Stimulated activated naive CD8-positive, alpha-beta T cell treated with anti-CD3 and anti-CD28 coated beads, Interleukin-15, Interleukin-2, amounts not matched to agents 100 ng/mL and 50 ng/mL, for 24 hours (primary cell): Measurements from ENCODE around the gene ZHX3.

Experiments used
- H3K27ac Mint-ChIP-seq: one replicate; pipeline ENCODE4 v1.8.0; 2021; ENCODE audit warnings: mild to moderate bottlenecking, mixed read lengths
- H3K27me3 Mint-ChIP-seq: one replicate; pipeline ENCODE4 v1.8.0; 2021; ENCODE audit warnings: mixed read lengths
- H3K36me3 Mint-ChIP-seq: one replicate; pipeline ENCODE4 v1.8.0; 2021; ENCODE audit warnings: low read depth, mixed read lengths
- H3K4me1 Mint-ChIP-seq: one replicate; pipeline ENCODE4 v1.8.0; 2021; ENCODE audit warnings: low read depth, mixed read lengths
- H3K4me3 Mint-ChIP-seq: one replicate; pipeline ENCODE4 v1.8.0; 2021; ENCODE audit warnings: mild to moderate bottlenecking, mixed read lengths
- H3K9me3 Mint-ChIP-seq: one replicate; pipeline ENCODE4 v1.8.0; 2021; ENCODE audit warnings: mixed read lengths

Gene ZHX3

GRCh38 chr20:41358717-41359116 lies 41.2 kb upstream of the ZHX3 start:
- no peaks in the 10 kb centered on the region for H3K4me1 Mint-ChIP-seq
- no peak overlapping the region for H3K27ac Mint-ChIP-seq
- no peak overlapping the region for H3K4me3 Mint-ChIP-seq
- H3K27me3 Mint-ChIP-seq: no peaks in the 10 kb centered on the region
- no peaks in the 10 kb centered on the region for H3K9me3 Mint-ChIP-seq
- H3K36me3 Mint-ChIP-seq: no peaks in the 10 kb centered on the region

- Mint-ChIP-seq H3K9me3 (no peaks in the 10 kb centered on the region), H3K36me3 (no peaks in the 10 kb centered on the region), H3K27ac (no peak overlapping the region), H3K4me1 (no peaks in the 10 kb centered on the region), H3K27me3 (no peaks in the 10 kb centered on the region), H3K4me3 (no peak overlapping the region)
Observed at GRCh38 chr20:41358230-41358629, 40.7 kb upstream of the ZHX3 start.

GRCh38 chr20:41357424-41358163 lies 40.1 kb upstream of the ZHX3 start:
- Mint-ChIP-seq H3K36me3 (no peaks in the 10 kb centered on the region), H3K4me3 (no peak overlapping the region), H3K27ac (no peak overlapping the region), H3K4me1 (no peaks in the 10 kb centered on the region), H3K27me3 (no peaks in the 10 kb centered on the region), H3K9me3 (no peaks in the 10 kb centered on the region)

- no peaks in the 10 kb centered on the region for H3K27me3 Mint-ChIP-seq
- H3K4me1 Mint-ChIP-seq: no peaks in the 10 kb centered on the region
- no peaks in the 10 kb centered on the region for H3K9me3 Mint-ChIP-seq
- no peak overlapping the region for H3K27ac Mint-ChIP-seq
- H3K36me3 Mint-ChIP-seq: no peaks in the 10 kb centered on the region
- no peak overlapping the region for H3K4me3 Mint-ChIP-seq
Observed at GRCh38 chr20:41356951-41357350, 39.4 kb upstream of the ZHX3 start.

GRCh38 chr20:41355598-41356203 lies 38.2 kb upstream of the ZHX3 start:
- H3K36me3 Mint-ChIP-seq: no peaks in the 10 kb centered on the region
- H3K4me1 Mint-ChIP-seq: no peaks in the 10 kb centered on the region
- no peak overlapping the region for H3K4me3 Mint-ChIP-seq
- no peaks in the 10 kb centered on the region for H3K27me3 Mint-ChIP-seq
- no peak overlapping the region for H3K27ac Mint-ChIP-seq
- H3K9me3 Mint-ChIP-seq: no peaks in the 10 kb centered on the region

GRCh38 chr20:41355192-41355591 lies 37.7 kb upstream of the ZHX3 start:
- no peaks in the 10 kb centered on the region for H3K9me3 Mint-ChIP-seq
- no peak overlapping the region for H3K4me3 Mint-ChIP-seq

GRCh38 chr20:41353530-41353929 lies 36.0 kb upstream of the ZHX3 start:
- H3K27ac Mint-ChIP-seq: no peak overlapping the region
- no peak overlapping the region for H3K4me3 Mint-ChIP-seq
- no peaks in the 10 kb centered on the region for H3K4me1 Mint-ChIP-seq
- no peaks in the 10 kb centered on the region for H3K27me3 Mint-ChIP-seq
- no peaks in the 10 kb centered on the region for H3K9me3 Mint-ChIP-seq
- no peaks in the 10 kb centered on the region for H3K36me3 Mint-ChIP-seq

More at GRCh38 chr20:41355192-41355591, 37.7 kb upstream of the ZHX3 start:
- H3K27me3 Mint-ChIP-seq: no peaks in the 10 kb centered on the region
- H3K27ac Mint-ChIP-seq: no peak overlapping the region
- no peaks in the 10 kb centered on the region for H3K4me1 Mint-ChIP-seq
- H3K36me3 Mint-ChIP-seq: no peaks in the 10 kb centered on the region

- Mint-ChIP-seq H3K36me3 (no peaks in the 10 kb centered on the region), H3K27ac (no peak overlapping the region), H3K4me3 (no peak overlapping the region), H3K4me1 (no peaks in the 10 kb centered on the region), H3K9me3 (no peaks in the 10 kb centered on the region), H3K27me3 (no peaks in the 10 kb centered on the region)
Observed at GRCh38 chr20:41352666-41353065, 35.1 kb upstream of the ZHX3 start.

GRCh38 chr20:41352106-41352505 lies 34.6 kb upstream of the ZHX3 start:
- no peaks in the 10 kb centered on the region for H3K9me3 Mint-ChIP-seq
- H3K4me3 Mint-ChIP-seq: no peak overlapping the region
- H3K27ac Mint-ChIP-seq: no peak overlapping the region
- no peaks in the 10 kb centered on the region for H3K4me1 Mint-ChIP-seq
- H3K27me3 Mint-ChIP-seq: no peaks in the 10 kb centered on the region
- no peaks in the 10 kb centered on the region for H3K36me3 Mint-ChIP-seq

GRCh38 chr20:41350408-41350962 lies 33.0 kb upstream of the ZHX3 start:
- no peak overlapping the region for H3K4me3 Mint-ChIP-seq
- H3K27ac Mint-ChIP-seq: no peak overlapping the region
- no peaks in the 10 kb centered on the region for H3K9me3 Mint-ChIP-seq
- H3K4me1 Mint-ChIP-seq: no peaks in the 10 kb centered on the region
- no peaks in the 10 kb centered on the region for H3K27me3 Mint-ChIP-seq
- H3K36me3 Mint-ChIP-seq: no peaks in the 10 kb centered on the region

GRCh38 chr20:41349943-41350342 lies 32.4 kb upstream of the ZHX3 start:
- Mint-ChIP-seq H3K27me3 (no peaks in the 10 kb centered on the region), H3K27ac (no peak overlapping the region), H3K4me3 (no peak overlapping the region), H3K36me3 (no peaks in the 10 kb centered on the region), H3K4me1 (no peaks in the 10 kb centered on the region), H3K9me3 (no peaks in the 10 kb centered on the region)

- no peak overlapping the region for H3K4me3 Mint-ChIP-seq
- no peak overlapping the region for H3K27ac Mint-ChIP-seq
Observed at GRCh38 chr20:41349266-41349665, 31.7 kb upstream of the ZHX3 start.

GRCh38 chr20:41348430-41349172 lies 31.1 kb upstream of the ZHX3 start:
- Mint-ChIP-seq H3K4me3 (no peak overlapping the region), H3K27ac (no peak overlapping the region), H3K9me3 (no peaks in the 10 kb centered on the region), H3K27me3 (no peaks in the 10 kb centered on the region), H3K4me1 (no peaks in the 10 kb centered on the region), H3K36me3 (no peaks in the 10 kb centered on the region)

More at GRCh38 chr20:41349266-41349665, 31.7 kb upstream of the ZHX3 start:
- no peaks in the 10 kb centered on the region for H3K9me3 Mint-ChIP-seq
- H3K36me3 Mint-ChIP-seq: no peaks in the 10 kb centered on the region
- no peaks in the 10 kb centered on the region for H3K4me1 Mint-ChIP-seq
- no peaks in the 10 kb centered on the region for H3K27me3 Mint-ChIP-seq

- H3K36me3 Mint-ChIP-seq: no peaks in the 10 kb centered on the region
- H3K4me3 Mint-ChIP-seq: no peak overlapping the region
- H3K9me3 Mint-ChIP-seq: no peaks in the 10 kb centered on the region
- H3K4me1 Mint-ChIP-seq: no peaks in the 10 kb centered on the region
- no peak overlapping the region for H3K27ac Mint-ChIP-seq
- no peaks in the 10 kb centered on the region for H3K27me3 Mint-ChIP-seq
Observed at GRCh38 chr20:41347523-41348429, 30.2 kb upstream of the ZHX3 start.
